MCF 10A (cell line): ENCODE results near the gene DAGLA. TPM values are rescaled to one million over a fixed set of nuclear protein-coding genes. Genes with fewer than 3 reads are reported as not detected.

Experiments
- BruUV-seq: library from RNA; stranded (reverse); fragments of 400-500 nt; replicated peaks from 2 replicates; lab custom pipeline; 2021; lab: Mats Ljungman, UMichigan
- CTCF ChIA-PET: fragments of 300-600 bp; sonication (Branson Sonifier 250); formaldehyde crosslinking; extraction: SDS; loops from one replicate; lab custom pipeline; 2021; ENCODE audit warnings: antibody characterized with exemption, inconsistent platforms; lab: Yijun Ruan, JAX
- POLR2A ChIA-PET: fragments of 300-600, 350-650 bp; sonication (Branson Sonifier 250); formaldehyde crosslinking; extraction: SDS; loops from one replicate; lab custom pipeline; 2020; ENCODE audit warnings: antibody characterized with exemption, inconsistent platforms; lab: Yijun Ruan, JAX
- DNase-seq: peaks from one replicate; pipeline ENCODE4 v3.0.0-alpha.2; 2018; ENCODE audit not compliant: unreplicated experiment
- H3K27ac Mint-ChIP-seq: one replicate; pipeline ENCODE4 v1.8.0; 2022; ENCODE audit warnings: mild to moderate bottlenecking, low read depth, mixed read lengths; ENCODE audit not compliant: unreplicated experiment
- H3K27me3 Mint-ChIP-seq: one replicate; pipeline ENCODE4 v1.8.0; 2022; ENCODE audit warnings: mixed read lengths; ENCODE audit not compliant: insufficient read depth, unreplicated experiment
- H3K36me3 Mint-ChIP-seq: one replicate; pipeline ENCODE4 v1.8.0; 2022; ENCODE audit warnings: mild to moderate bottlenecking, moderate library complexity, mixed read lengths; ENCODE audit not compliant: insufficient read depth, unreplicated experiment
- H3K4me1 Mint-ChIP-seq: one replicate; pipeline ENCODE4 v1.8.0; 2022; ENCODE audit warnings: mixed read lengths; ENCODE audit not compliant: insufficient read depth, unreplicated experiment
- H3K4me3 Mint-ChIP-seq: one replicate; pipeline ENCODE4 v1.8.0; 2022; ENCODE audit warnings: mild to moderate bottlenecking, moderate library complexity, mixed read lengths; ENCODE audit not compliant: unreplicated experiment
- H3K9me3 Mint-ChIP-seq: one replicate; pipeline ENCODE4 v1.8.0; 2022; ENCODE audit warnings: mixed read lengths; ENCODE audit not compliant: unreplicated experiment
- CTCF ChIP-seq: fragments of 200-600 bp; IDR thresholded peaks from one replicate; pipeline ENCODE4 v1.8.0; 2022; ENCODE audit warnings: antibody characterized with exemption, mild to moderate bottlenecking; ENCODE audit not compliant: unreplicated experiment
- intact Hi-C: fragments of 100-400 bp; cut with micrococcal nuclease; formaldehyde crosslinking; loops from 2 replicates; pipeline ENCODE4 v1.14.1; 2022
- total RNA-seq: library from RNA; stranded (reverse); gene quantifications from 2 replicates; pipeline ENCODE4 v1.2.3, GENCODE V29; 2022

DAGLA gene
- total RNA-seq, 1 experiment from 2014 or later: 1.5 TPM

GRCh38 chr11:61771195-61771894, 91.2 kb downstream of the DAGLA start:
- Mint-ChIP-seq H3K36me3 (peaks cover 7% of the 10 kb centered on the region), H3K4me1 (no peaks in the 10 kb centered on the region), H3K27ac (no peak overlapping the region), H3K9me3 (no peaks in the 10 kb centered on the region), H3K4me3 (no peak overlapping the region), H3K27me3 (no peaks in the 10 kb centered on the region)
- BruUV-seq: no TSS peak
- ChIA-PET CTCF (no interaction called here), POLR2A (no interaction called here)
- DNase-seq: no peak
- no peak for TF ChIP-seq CTCF
- intact Hi-C loops: no loop called here

- POLR2A ChIA-PET: no interaction called here
- H3K27me3 Mint-ChIP-seq: no peaks in the 10 kb centered on the region
Measured at GRCh38 chr11:61771985-61772455, 91.8 kb downstream of the DAGLA start.

GRCh38 chr11:61773356-61773755, 93.2 kb downstream of the DAGLA start:
- intact Hi-C loops: no loop called here

More at GRCh38 chr11:61771985-61772455, 91.8 kb downstream of the DAGLA start:
- Mint-ChIP-seq H3K27ac (no peak overlapping the region), H3K36me3 (peaks cover 7% of the 10 kb centered on the region), H3K4me3 (no peak overlapping the region), H3K4me1 (no peaks in the 10 kb centered on the region), H3K9me3 (no peaks in the 10 kb centered on the region)
- DNase-seq: no peak
- no TSS peak for BruUV-seq
- CTCF ChIA-PET: interaction anchor here (0.6 kb wide), 2 partner anchors 11 to 511 kb away, joined by 3 read pairs; no protein-coding TSS in a partner anchor
- intact Hi-C loops: no loop called here
- TF ChIP-seq CTCF: no peak

GRCh38 chr11:61773809-61774208, 93.6 kb downstream of the DAGLA start:
- H3K9me3 Mint-ChIP-seq: no peaks in the 10 kb centered on the region
- no peak for DNase-seq
- no TSS peak for BruUV-seq
- peaks cover 11% of the 10 kb centered on the region for H3K36me3 Mint-ChIP-seq
- TF ChIP-seq CTCF: no peak
- no peak overlapping the region for H3K4me3 Mint-ChIP-seq
- intact Hi-C loops: no loop called here
- CTCF ChIA-PET: no interaction called here
- no peak overlapping the region for H3K27ac Mint-ChIP-seq
- no peaks in the 10 kb centered on the region for H3K27me3 Mint-ChIP-seq
- POLR2A ChIA-PET: no interaction called here
- H3K4me1 Mint-ChIP-seq: no peaks in the 10 kb centered on the region

More at GRCh38 chr11:61773356-61773755, 93.2 kb downstream of the DAGLA start:
- TF ChIP-seq CTCF: no peak
- Mint-ChIP-seq H3K36me3 (peaks cover 7% of the 10 kb centered on the region), H3K27me3 (no peaks in the 10 kb centered on the region), H3K4me1 (no peaks in the 10 kb centered on the region), H3K4me3 (no peak overlapping the region), H3K27ac (no peak overlapping the region), H3K9me3 (no peaks in the 10 kb centered on the region)
- no TSS peak for BruUV-seq
- ChIA-PET CTCF (no interaction called here), POLR2A (no interaction called here)
- DNase-seq: no peak
